D721Med (cell line): ENCODE data around the gene MCM5.

ENCODE experiments used
- DNase-seq: peaks from one replicate; pipeline ENCODE4 v3.0.0; 2011; ENCODE audit warnings: low spot score; ENCODE audit not compliant: insufficient read length
- FAIRE-seq: peaks from 2 replicates; lab custom pipeline; 2011; peaks lifted over from hg19 to GRCh38; lab: Jason Lieb, UNC
- TF ChIP-seq, protein P1 (sequence below): IDR thresholded peaks from 2 replicates; pipeline ENCODE4 v1.5.1; 2012; ENCODE audit warnings: mild to moderate bottlenecking, control low read depth; ENCODE audit not compliant: insufficient read depth; ENCODE audit errors: missing control alignments

Gene MCM5

DNA sequence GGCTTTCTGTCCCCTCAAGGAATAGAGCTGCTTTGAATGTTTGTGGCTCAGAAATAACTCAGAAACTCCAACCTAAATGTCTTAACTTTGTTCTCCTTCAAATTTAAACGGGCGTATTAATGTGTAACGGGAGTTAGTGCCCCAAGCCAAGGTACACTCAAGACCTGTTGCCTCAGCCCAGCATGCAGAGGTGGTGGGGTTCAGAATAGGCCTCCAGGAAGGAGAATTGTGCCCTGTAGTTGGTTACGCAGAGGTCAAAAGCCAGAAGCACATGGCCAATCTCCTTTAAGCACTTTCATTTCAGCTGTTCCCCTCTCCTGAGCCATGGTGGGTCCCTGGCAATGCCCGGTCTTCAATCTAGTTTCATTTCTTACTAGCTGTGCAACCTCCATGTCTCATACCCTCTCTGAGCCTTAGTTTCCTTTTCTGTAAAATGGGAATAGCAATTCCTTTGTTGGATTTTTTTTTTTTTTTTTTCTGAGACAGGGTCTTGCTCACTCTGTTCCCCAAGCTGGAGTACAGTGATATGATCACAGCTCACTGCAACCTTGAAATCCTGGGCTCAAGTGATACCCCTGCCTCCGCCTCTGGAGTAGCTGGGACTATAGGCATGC is 14.9 kb upstream of the MCM5 start:
- no peak for DNase-seq
- no peak for FAIRE-seq
- TF ChIP-seq, protein P1, sequence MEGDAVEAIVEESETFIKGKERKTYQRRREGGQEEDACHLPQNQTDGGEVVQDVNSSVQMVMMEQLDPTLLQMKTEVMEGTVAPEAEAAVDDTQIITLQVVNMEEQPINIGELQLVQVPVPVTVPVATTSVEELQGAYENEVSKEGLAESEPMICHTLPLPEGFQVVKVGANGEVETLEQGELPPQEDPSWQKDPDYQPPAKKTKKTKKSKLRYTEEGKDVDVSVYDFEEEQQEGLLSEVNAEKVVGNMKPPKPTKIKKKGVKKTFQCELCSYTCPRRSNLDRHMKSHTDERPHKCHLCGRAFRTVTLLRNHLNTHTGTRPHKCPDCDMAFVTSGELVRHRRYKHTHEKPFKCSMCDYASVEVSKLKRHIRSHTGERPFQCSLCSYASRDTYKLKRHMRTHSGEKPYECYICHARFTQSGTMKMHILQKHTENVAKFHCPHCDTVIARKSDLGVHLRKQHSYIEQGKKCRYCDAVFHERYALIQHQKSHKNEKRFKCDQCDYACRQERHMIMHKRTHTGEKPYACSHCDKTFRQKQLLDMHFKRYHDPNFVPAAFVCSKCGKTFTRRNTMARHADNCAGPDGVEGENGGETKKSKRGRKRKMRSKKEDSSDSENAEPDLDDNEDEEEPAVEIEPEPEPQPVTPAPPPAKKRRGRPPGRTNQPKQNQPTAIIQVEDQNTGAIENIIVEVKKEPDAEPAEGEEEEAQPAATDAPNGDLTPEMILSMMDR = no peak

DNA sequence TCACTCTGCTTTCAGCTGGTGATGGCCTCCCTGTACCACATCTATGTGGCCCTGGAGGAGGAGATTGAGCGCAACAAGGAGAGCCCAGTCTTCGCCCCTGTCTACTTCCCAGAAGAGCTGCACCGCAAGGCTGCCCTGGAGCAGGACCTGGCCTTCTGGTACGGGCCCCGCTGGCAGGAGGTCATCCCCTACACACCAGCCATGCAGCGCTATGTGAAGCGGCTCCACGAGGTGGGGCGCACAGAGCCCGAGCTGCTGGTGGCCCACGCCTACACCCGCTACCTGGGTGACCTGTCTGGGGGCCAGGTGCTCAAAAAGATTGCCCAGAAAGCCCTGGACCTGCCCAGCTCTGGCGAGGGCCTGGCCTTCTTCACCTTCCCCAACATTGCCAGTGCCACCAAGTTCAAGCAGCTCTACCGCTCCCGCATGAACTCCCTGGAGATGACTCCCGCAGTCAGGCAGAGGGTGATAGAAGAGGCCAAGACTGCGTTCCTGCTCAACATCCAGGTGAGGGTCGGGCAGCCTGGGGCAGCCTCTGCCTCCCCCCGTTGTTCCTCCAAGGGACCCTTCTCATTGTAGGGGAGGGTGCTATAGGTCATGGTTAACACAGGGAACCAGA is 13.2 kb upstream of the MCM5 start:
- DNase-seq (no peak), FAIRE-seq (no peak)
- TF ChIP-seq, protein P1 = no peak

DNA sequence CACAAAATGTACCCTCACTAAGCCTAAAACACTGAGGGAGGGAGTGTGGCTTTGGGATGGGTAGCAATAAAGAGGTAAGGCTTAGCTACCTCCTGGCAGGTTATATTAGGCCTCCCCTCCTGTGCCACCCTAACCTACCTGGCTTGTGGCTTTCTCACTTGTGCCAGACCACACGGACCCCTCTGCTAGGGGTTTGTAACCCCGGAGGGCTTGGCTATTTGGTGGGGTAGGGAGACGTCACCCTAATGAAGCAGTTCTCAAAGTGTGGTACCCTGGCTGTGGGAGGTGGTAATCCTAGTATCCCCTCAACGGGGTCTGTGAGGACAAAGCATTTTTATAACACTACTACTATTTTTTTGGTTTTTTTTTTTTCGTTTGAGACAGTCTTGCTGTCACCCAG is 9.0 kb upstream of the MCM5 start:
- DNase-seq = no peak
- FAIRE-seq = no peak
- TF ChIP-seq, protein P1 = no peak

DNA sequence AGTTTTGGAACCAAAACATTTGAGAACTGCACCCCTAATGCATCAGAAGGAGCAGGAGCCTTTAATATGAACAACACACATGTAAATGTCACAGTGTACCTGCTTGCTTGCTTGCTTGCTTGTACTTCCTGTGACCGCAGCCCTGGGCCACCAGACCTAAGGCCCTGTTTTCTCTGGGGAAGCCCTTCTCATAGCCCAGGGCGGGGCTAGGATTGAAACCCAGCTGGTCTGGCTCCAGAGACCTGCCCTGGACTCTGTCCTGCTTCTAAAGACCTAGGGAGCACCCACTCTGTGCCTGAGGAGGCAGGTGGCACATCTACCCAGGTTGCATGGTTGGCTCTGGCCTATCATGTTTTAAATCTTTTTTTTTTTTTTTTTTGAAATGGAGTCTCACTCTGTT is 7.6 kb upstream of the MCM5 start:
- no peak for DNase-seq
- FAIRE-seq = no peak
- TF ChIP-seq, protein P1 = no peak

DNA sequence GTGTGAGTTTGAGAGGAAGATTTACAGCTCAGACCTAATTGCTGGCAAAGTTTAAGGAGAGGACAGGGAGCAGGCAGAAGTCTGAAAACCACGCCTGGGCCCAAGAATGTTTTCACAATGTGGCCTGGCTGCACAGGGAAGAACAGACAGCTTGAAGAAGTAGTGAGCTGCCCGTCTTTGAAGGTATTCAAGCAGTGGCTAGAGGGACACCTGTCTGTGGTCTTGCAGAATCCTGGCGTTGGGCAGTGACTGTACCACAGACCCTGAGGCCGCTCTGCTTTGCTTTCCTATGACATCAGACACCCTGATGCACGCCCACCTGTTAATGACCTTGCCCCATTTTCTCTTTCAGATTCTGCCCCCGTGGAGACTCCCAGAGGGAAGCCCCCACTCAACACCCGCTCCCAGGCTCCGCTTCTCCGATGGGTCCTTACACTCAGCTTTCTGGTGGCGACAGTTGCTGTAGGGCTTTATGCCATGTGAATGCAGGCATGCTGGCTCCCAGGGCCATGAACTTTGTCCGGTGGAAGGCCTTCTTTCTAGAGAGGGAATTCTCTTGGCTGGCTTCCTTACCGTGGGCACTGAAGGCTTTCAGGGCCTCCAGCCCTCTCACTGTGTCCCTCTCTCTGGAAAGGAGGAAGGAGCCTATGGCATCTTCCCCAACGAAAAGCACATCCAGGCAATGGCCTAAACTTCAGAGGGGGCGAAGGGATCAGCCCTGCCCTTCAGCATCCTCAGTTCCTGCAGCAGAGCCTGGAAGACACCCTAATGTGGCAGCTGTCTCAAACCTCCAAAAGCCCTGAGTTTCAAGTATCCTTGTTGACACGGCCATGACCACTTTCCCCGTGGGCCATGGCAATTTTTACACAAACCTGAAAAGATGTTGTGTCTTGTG is 6.6 kb upstream of the MCM5 start:
- DNase-seq (no peak), FAIRE-seq (no peak)
- TF ChIP-seq, protein P1 = no peak

DNA sequence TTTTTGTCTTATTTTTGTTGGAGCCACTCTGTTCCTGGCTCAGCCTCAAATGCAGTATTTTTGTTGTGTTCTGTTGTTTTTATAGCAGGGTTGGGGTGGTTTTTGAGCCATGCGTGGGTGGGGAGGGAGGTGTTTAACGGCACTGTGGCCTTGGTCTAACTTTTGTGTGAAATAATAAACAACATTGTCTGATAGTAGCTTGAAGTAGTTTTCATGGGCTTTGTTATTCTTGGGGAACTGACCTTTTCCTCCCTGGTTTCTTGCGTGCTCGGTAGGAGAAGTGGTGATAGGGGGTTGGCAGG is 6.0 kb upstream of the MCM5 start:
- FAIRE-seq = no peak
- TF ChIP-seq, protein P1 = no peak
- no peak for DNase-seq
